Measurements from ENCODE around the gene CADM1. TPM values are rescaled to one million over a fixed set of nuclear protein-coding genes. Genes with fewer than 3 reads are reported as not detected.

The CADM1 gene
- total RNA-seq, 1 donor from 2014 or later, result 58.0 TPM

DNA sequence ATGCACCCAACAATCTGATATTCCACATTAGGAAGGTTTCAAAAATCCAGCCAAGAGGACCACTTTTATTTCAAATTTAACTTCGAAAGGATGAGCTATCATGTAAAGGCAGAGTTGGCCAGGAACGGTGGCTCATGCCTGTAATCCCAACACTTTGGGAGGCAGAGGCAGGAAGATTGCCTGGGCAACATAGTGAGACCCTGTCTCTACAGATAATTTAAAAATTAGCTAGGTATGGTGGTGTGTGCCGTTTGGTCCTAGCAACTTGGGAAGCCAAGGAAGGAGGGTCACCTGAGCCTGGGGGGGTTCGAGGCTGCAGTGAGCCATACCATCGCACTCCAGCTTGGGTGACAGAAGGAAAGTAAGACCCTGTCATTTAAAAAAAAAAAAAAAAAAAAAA lies 96.7 kb downstream of the CADM1 start:
- no peak for DNase-seq (ENCODE audit: low spot score)

DNA sequence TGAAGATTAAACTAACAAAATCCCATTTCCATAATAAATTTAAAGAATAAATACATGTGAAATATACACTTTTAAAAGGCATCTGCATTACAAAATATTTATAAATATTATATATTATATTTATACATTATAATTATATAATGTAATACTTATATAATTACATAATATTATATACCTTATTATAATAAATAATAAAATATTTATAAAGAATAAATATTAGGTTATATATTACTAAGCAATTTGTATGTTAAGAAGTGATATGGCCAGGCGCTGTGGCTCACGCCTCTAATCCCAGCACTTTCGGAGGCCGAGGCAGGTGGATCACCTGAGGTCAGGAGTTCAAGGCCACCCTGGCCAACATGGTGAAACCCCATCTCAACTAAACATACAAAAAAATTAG lies 97.8 kb downstream of the CADM1 start:
- DNase-seq (ENCODE audit: low spot score), result no peak

DNA sequence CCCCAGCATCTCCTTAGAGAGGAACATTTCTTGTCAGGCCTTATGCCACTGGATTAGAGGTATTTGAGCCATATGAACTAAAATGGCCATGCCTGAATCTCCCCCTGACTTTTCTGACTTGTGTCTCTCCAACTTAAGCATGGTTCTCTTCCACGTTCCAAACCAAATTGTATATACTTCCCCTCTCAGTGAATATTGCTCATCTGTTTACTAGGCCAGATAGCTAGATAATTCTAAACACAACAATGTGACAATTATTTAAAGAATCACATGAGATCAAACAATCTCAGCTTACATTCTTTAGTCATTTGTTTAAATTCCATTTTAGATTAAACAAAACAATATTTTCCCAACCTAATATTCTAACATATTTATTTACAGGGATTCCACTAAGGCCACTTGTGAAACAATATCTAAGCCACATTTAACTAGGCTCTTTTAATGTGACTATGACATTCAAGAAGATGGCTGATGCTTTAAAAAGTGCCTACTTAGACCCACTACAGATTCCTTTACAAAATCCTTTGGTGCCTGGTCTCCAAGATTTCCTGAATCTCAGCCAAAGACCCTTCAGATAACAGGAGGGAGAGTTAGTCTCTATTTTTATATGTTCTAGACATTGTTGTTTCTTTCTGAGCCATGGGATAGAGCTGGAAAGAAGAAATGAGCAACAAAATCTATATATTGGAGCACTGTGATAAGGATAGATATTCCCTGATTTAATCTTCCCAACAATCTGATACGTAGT lies 105.7 kb downstream of the CADM1 start:
- no peak for DNase-seq (ENCODE audit: low spot score)

GRCh38 chr11:115396533-115396932 lies 107.7 kb downstream of the CADM1 start:
- DNase-seq (ENCODE audit: low spot score), result no peak

DNA sequence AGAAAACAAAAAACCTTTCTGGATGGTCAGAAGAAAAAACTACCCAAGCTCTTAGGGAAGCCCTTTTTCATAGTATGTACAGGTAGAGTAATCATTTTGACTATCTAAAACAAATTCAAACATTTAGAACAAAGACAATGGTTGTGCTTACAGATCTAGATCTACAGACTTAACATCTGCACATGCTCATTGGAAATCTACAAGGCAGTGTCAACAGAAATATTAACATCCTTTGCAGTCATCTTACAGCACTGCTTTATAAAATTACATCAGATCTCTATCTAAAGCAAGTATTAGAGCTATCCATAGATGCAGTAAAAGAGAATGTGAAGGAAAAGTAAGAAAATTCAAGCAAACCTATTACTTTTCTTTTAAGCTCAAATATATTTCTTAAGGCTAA lies 110.3 kb downstream of the CADM1 start:
- no peak for DNase-seq (ENCODE audit: low spot score)

- DNase-seq (ENCODE audit: low spot score), result no peak
Measured at GRCh38 chr11:115391598-115391997, 112.6 kb downstream of the CADM1 start.

- no peak for DNase-seq (ENCODE audit: low spot score)
Measured at GRCh38 chr11:115391160-115391559, 113.1 kb downstream of the CADM1 start.

GRCh38 chr11:115390441-115390840 lies 113.8 kb downstream of the CADM1 start:
- no peak for DNase-seq (ENCODE audit: low spot score)

- no peak for DNase-seq (ENCODE audit: low spot score)
Measured at GRCh38 chr11:115389790-115390189, 114.4 kb downstream of the CADM1 start.

- no peak for DNase-seq (ENCODE audit: low spot score)
Measured at GRCh38 chr11:115385226-115385625, 119.0 kb downstream of the CADM1 start.

- no peak for DNase-seq (ENCODE audit: low spot score)
Measured at GRCh38 chr11:115384236-115384635, 120.0 kb downstream of the CADM1 start.

DNA sequence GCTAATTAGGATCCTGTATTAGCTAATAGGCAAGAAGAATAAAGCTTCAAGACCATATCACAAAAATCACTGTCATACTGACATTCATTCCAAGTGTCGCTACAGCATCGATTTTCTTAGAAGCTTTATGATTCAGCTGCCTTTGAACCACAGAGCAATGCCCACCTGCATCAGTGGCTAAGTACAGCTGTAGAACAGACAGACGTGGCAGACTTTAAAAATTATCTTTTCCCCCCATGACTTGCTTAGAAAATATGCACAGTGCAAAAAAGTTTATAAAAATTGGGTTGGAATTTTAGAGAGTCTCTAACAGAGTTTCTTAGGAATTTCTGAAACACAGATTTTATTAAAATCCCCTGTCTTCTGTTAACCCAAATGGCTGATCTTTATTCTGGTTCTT lies 120.8 kb downstream of the CADM1 start:
- DNase-seq (ENCODE audit: low spot score), result no peak

- DNase-seq (ENCODE audit: low spot score), result no peak
Measured at GRCh38 chr11:115379528-115379927, 124.7 kb downstream of the CADM1 start.

- DNase-seq (ENCODE audit: low spot score), result no peak
Measured at GRCh38 chr11:115378557-115378956, 125.7 kb downstream of the CADM1 start.

DNA sequence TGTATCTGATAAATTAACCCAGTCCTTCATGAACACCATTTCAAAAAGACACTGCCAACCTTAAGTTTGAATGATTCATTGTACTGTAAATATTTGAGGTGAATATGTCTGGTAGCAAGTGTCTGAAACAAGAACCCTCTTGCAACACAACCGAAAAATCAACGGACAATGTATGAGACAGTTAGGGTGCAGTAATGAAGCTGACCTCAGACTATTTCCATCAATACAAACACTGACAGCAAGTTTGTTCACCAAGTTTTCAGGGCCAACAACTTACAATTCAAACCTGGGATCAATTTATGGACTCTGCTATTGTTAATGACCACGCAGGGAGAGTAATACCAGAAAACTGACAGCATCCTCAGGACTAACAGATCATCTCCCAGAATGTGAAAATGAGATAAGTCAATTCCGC lies 126.3 kb downstream of the CADM1 start:
- no peak for DNase-seq (ENCODE audit: low spot score)

GRCh38 chr11:115368616-115369015 lies 135.6 kb downstream of the CADM1 start:
- no peak for DNase-seq (ENCODE audit: low spot score)

DNA sequence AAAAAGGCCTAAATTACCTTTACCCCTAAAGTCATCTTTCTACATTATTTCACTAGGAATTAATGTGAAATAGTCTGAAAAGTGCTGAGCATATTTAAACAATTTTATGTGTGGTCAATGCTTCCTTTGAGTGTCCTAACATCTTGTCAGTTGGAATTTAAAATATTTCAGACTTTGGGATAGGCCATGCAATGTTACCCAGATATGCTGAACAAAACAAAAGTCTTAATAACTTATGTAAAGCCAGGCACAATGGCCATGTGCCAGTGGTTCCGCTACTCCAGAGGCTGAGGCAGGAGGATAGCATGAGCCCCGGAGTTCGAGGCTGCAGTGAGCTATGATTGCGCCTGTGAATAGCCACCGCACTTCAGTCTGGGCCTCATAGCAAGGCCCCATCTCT lies 137.4 kb downstream of the CADM1 start:
- DNase-seq (ENCODE audit: low spot score), result no peak

DNA sequence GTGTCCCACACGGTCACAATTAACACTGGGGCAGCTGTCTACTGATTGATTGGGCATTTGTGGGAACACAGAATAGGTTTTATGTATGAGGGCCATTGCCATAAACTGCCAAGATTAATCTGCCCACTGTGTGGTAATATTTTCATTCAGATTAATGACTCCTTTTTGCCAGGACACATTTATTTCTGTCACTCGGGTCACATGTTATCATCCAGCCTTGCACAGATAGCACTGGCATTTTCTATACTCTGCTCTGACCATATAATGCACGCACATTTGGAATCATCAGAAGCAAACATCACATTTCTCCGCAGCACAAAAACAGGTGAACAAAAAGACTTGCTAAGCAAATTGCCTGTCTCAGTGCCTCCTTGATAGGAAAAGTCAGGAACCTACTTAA lies 138.3 kb downstream of the CADM1 start:
- DNase-seq (ENCODE audit: low spot score), result no peak

GRCh38 chr11:115364896-115365295 lies 139.3 kb downstream of the CADM1 start:
- DNase-seq (ENCODE audit: low spot score), result no peak

GRCh38 chr11:115363921-115364320 lies 140.3 kb downstream of the CADM1 start:
- no peak for DNase-seq (ENCODE audit: low spot score)

- DNase-seq (ENCODE audit: low spot score), result no peak
Measured at GRCh38 chr11:115363426-115363825, 140.8 kb downstream of the CADM1 start.

- no peak for DNase-seq (ENCODE audit: low spot score)
Measured at GRCh38 chr11:115362997-115363396, 141.2 kb downstream of the CADM1 start.

GRCh38 chr11:115361025-115361424 lies 143.2 kb downstream of the CADM1 start:
- no peak for DNase-seq (ENCODE audit: low spot score)

- no peak for DNase-seq (ENCODE audit: low spot score)
Measured at GRCh38 chr11:115360186-115360824, 143.9 kb downstream of the CADM1 start.

Measured in ureter (tissue), 1 donor.